ENCODE data around the gene ENO4. TPM values are rescaled to one million over a fixed set of nuclear protein-coding genes. Genes with fewer than 3 reads are reported as not detected.
A peak's percentile ranks its signal among the peaks of the same experiment; 100 is the strongest.

Gene ENO4
- total RNA-seq, 1 donor from 2014 or later = 0.37 TPM

DNA sequence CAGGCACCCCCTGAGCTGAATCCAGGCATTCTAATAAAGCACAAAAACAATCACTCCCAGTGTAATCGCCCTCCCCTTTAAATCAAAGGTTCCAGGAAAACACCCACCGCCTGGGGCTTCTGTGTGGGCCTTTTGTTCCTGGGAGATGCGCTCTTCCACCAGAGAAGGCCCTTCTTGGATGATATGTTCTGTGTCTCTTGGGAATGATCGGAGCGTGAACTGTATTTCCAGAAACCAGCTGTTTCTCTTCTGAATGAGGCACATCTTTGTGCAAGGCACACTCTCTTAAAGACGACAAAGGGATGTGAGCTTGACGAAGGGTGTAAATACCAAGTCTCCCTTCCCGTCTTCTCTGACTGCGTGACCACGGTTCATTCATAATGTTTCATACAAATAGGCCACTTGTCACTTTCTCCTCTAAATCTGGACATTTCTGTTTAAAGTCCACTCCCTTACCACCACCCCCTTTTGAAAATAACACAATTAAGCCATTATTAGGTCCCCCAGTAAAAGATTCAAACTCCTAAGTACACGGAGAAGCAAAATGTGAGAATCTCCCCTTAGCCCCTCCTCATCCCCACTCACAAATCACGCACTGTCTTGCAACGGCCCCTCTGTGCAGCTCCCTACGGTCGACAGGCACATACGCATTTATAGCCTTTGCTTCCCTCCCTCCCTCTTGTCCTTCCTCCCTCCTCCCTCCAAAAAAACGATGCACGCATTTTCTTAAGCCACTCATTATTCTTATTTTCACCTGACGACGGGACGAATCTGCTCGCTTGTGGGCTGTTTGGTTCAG lies 45.6 kb upstream of the ENO4 start:
- Mint-ChIP-seq H3K4me1 (peaks cover 20% of the 10 kb centered on the region), H3K9me3 (no peaks in the 10 kb centered on the region), H3K4me3 (peak overlapping the region; percentile 26), H3K27me3 (ENCODE audit: low read depth) (peaks cover 23% of the 10 kb centered on the region), H3K36me3 (ENCODE audit: low read depth) (no peaks in the 10 kb centered on the region), H3K27ac (ENCODE audit: unreplicated experiment) (peak overlapping the region; percentile 8)
- TF ChIP-seq, protein P1, sequence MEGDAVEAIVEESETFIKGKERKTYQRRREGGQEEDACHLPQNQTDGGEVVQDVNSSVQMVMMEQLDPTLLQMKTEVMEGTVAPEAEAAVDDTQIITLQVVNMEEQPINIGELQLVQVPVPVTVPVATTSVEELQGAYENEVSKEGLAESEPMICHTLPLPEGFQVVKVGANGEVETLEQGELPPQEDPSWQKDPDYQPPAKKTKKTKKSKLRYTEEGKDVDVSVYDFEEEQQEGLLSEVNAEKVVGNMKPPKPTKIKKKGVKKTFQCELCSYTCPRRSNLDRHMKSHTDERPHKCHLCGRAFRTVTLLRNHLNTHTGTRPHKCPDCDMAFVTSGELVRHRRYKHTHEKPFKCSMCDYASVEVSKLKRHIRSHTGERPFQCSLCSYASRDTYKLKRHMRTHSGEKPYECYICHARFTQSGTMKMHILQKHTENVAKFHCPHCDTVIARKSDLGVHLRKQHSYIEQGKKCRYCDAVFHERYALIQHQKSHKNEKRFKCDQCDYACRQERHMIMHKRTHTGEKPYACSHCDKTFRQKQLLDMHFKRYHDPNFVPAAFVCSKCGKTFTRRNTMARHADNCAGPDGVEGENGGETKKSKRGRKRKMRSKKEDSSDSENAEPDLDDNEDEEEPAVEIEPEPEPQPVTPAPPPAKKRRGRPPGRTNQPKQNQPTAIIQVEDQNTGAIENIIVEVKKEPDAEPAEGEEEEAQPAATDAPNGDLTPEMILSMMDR (conservative IDR thresholded peaks at IDR 0.05) = no peak
- DNase-seq (ENCODE audit: low read depth, low spot score) = no peak

DNA sequence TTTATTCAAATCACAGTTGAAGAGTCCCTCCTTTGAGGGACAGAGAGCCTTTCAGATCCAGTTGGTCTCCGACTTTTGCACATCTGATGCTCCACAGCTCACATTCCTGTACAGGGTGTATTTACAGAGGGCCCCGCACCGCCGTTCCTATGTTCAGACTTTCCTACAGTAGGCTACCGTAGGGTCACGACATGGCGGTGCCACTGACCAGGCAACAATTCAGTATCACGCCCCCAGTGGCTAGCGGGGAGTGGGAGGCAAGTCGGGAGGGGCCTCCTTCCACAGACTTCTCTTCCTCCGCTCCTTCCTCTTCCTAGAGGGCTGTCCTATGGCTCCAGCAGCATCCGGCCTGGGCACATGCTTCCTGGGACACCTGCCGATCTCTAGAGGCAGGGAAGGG lies 40.6 kb upstream of the ENO4 start:
- TF ChIP-seq, protein P1 (conservative IDR thresholded peaks at IDR 0.05) = no peak
- no peak overlapping the region for H3K4me3 Mint-ChIP-seq
- no peak overlapping the region for H3K27ac Mint-ChIP-seq (ENCODE audit: unreplicated experiment)
- H3K9me3 Mint-ChIP-seq = peaks cover 3% of the 10 kb centered on the region
- no peaks in the 10 kb centered on the region for H3K36me3 Mint-ChIP-seq (ENCODE audit: low read depth)
- H3K4me1 Mint-ChIP-seq = peaks cover 5% of the 10 kb centered on the region
- DNase-seq (ENCODE audit: low read depth, low spot score) = no peak
- H3K27me3 Mint-ChIP-seq (ENCODE audit: low read depth) = peaks cover 9% of the 10 kb centered on the region

DNA sequence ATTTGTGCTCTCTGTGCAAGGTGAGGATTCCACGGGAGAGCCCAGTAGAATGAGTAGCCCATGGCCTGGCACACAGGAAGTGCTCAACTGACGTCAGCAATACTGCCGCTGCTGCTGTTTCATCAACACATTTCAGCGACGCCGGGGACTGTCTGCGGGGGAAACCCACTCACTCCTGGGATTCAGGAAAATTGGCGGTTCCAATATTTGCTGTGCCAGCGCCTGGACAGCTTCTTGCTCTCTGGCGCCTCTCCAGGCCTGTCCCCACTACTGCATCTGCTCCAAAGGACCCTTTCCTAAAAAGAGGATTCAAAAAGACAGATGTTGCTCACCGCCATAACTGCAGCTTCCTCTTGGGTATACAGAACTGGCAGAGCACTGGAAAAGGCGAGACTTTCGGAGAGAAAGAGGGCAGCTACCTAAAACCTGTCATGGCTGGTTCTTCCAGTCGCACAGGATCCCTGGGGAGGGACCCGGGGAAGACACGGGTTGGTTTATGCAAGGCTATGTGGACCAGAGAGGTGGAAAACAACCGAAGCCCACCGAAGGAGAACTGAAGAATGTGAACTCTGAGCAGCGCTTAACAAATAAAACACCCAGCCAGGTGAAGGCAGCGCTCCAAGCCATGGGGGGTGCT lies 39.7 kb upstream of the ENO4 start:
- no peaks in the 10 kb centered on the region for H3K36me3 Mint-ChIP-seq (ENCODE audit: low read depth)
- no peak overlapping the region for H3K4me3 Mint-ChIP-seq
- peaks cover 3% of the 10 kb centered on the region for H3K9me3 Mint-ChIP-seq
- TF ChIP-seq, protein P1 (conservative IDR thresholded peaks at IDR 0.05) = peak; percentile 62
- no peaks in the 10 kb centered on the region for H3K4me1 Mint-ChIP-seq
- H3K27me3 Mint-ChIP-seq (ENCODE audit: low read depth) = peaks cover 16% of the 10 kb centered on the region
- no peak overlapping the region for H3K27ac Mint-ChIP-seq (ENCODE audit: unreplicated experiment)
- DNase-seq (ENCODE audit: low read depth, low spot score) = peak; percentile 28

DNA sequence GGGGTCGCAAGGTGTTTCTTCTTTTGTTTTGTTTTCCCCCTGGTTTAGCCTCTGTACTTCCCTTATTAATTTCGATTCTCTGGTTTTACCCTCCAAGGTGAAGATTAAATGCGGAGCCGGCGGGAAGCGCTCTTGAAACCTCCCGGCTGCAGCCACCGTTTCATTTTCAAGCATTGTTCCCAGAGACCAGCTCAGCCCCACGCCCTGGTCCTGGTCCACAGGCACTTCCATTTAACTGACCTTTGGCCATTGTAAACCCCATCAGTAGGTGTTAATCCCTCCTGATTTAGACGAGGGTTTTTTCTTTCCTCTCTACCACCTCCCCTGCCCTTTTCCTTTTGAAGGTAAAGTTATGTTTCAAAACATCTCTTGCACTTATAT lies 39.2 kb upstream of the ENO4 start:
- no peak for DNase-seq (ENCODE audit: low read depth, low spot score)
- Mint-ChIP-seq H3K9me3 (peaks cover 3% of the 10 kb centered on the region), H3K4me3 (no peak overlapping the region), H3K27me3 (ENCODE audit: low read depth) (peaks cover 17% of the 10 kb centered on the region), H3K36me3 (ENCODE audit: low read depth) (no peaks in the 10 kb centered on the region), H3K4me1 (no peaks in the 10 kb centered on the region), H3K27ac (ENCODE audit: unreplicated experiment) (no peak overlapping the region)
- TF ChIP-seq, protein P1 (conservative IDR thresholded peaks at IDR 0.05) = no peak

DNA sequence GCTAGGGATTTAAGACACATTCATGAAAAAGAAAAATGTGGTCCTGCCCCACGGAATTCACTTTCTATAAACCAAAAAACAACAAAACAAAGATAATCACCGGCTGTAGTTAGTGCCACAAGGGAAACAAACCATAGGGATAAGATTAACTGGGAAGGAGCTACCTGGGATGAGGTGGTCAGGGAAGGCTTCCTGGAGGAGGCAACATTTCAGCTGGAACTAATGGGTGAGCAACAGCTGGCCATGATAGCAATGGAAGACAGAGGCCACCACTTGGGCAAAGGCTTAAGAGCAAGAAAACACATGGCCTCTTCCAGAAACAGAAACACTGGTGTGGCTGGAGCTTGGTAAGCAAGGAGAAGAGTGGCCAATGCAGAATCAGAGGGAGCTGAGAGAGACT lies 38.4 kb upstream of the ENO4 start:
- no peak overlapping the region for H3K27ac Mint-ChIP-seq (ENCODE audit: unreplicated experiment)
- DNase-seq (ENCODE audit: low read depth, low spot score) = no peak
- no peak overlapping the region for H3K4me3 Mint-ChIP-seq
- peaks cover 22% of the 10 kb centered on the region for H3K27me3 Mint-ChIP-seq (ENCODE audit: low read depth)
- H3K36me3 Mint-ChIP-seq (ENCODE audit: low read depth) = no peaks in the 10 kb centered on the region
- H3K4me1 Mint-ChIP-seq = no peaks in the 10 kb centered on the region
- peaks cover 3% of the 10 kb centered on the region for H3K9me3 Mint-ChIP-seq
- TF ChIP-seq, protein P1 (conservative IDR thresholded peaks at IDR 0.05) = no peak
